ENCODE measurements around the gene DDAH1. TPM values are rescaled to one million over a fixed set of nuclear protein-coding genes. Genes with fewer than 3 reads are reported as not detected.

The DDAH1 gene
- total and polyA plus RNA-seq, 2 of the 8 experiments (the other 6 are each of a cell fraction or from before 2014, with no cell fraction given), result 22.8 to 54.5 TPM

DNA sequence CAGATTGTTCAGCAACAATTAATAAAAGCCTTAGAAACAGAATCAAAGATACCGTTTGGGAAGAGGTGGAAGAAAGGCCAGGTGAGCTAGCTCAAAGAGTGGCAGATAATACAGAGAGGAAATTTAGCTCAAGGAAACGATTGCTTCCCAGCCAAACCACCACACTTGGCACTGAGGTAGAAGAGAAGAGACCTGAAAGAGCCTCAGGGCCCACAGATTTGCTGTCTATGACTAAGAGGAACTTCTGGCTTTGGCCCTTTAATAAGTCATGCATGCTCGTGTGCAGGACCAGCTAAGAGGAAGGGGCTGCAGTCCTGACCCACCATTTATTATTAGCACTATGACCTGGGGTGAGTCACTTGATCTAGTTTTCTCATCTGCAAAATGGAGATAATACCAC, 115.7 kb downstream of the DDAH1 start (continued):
- TF ChIP-seq, protein P1, sequence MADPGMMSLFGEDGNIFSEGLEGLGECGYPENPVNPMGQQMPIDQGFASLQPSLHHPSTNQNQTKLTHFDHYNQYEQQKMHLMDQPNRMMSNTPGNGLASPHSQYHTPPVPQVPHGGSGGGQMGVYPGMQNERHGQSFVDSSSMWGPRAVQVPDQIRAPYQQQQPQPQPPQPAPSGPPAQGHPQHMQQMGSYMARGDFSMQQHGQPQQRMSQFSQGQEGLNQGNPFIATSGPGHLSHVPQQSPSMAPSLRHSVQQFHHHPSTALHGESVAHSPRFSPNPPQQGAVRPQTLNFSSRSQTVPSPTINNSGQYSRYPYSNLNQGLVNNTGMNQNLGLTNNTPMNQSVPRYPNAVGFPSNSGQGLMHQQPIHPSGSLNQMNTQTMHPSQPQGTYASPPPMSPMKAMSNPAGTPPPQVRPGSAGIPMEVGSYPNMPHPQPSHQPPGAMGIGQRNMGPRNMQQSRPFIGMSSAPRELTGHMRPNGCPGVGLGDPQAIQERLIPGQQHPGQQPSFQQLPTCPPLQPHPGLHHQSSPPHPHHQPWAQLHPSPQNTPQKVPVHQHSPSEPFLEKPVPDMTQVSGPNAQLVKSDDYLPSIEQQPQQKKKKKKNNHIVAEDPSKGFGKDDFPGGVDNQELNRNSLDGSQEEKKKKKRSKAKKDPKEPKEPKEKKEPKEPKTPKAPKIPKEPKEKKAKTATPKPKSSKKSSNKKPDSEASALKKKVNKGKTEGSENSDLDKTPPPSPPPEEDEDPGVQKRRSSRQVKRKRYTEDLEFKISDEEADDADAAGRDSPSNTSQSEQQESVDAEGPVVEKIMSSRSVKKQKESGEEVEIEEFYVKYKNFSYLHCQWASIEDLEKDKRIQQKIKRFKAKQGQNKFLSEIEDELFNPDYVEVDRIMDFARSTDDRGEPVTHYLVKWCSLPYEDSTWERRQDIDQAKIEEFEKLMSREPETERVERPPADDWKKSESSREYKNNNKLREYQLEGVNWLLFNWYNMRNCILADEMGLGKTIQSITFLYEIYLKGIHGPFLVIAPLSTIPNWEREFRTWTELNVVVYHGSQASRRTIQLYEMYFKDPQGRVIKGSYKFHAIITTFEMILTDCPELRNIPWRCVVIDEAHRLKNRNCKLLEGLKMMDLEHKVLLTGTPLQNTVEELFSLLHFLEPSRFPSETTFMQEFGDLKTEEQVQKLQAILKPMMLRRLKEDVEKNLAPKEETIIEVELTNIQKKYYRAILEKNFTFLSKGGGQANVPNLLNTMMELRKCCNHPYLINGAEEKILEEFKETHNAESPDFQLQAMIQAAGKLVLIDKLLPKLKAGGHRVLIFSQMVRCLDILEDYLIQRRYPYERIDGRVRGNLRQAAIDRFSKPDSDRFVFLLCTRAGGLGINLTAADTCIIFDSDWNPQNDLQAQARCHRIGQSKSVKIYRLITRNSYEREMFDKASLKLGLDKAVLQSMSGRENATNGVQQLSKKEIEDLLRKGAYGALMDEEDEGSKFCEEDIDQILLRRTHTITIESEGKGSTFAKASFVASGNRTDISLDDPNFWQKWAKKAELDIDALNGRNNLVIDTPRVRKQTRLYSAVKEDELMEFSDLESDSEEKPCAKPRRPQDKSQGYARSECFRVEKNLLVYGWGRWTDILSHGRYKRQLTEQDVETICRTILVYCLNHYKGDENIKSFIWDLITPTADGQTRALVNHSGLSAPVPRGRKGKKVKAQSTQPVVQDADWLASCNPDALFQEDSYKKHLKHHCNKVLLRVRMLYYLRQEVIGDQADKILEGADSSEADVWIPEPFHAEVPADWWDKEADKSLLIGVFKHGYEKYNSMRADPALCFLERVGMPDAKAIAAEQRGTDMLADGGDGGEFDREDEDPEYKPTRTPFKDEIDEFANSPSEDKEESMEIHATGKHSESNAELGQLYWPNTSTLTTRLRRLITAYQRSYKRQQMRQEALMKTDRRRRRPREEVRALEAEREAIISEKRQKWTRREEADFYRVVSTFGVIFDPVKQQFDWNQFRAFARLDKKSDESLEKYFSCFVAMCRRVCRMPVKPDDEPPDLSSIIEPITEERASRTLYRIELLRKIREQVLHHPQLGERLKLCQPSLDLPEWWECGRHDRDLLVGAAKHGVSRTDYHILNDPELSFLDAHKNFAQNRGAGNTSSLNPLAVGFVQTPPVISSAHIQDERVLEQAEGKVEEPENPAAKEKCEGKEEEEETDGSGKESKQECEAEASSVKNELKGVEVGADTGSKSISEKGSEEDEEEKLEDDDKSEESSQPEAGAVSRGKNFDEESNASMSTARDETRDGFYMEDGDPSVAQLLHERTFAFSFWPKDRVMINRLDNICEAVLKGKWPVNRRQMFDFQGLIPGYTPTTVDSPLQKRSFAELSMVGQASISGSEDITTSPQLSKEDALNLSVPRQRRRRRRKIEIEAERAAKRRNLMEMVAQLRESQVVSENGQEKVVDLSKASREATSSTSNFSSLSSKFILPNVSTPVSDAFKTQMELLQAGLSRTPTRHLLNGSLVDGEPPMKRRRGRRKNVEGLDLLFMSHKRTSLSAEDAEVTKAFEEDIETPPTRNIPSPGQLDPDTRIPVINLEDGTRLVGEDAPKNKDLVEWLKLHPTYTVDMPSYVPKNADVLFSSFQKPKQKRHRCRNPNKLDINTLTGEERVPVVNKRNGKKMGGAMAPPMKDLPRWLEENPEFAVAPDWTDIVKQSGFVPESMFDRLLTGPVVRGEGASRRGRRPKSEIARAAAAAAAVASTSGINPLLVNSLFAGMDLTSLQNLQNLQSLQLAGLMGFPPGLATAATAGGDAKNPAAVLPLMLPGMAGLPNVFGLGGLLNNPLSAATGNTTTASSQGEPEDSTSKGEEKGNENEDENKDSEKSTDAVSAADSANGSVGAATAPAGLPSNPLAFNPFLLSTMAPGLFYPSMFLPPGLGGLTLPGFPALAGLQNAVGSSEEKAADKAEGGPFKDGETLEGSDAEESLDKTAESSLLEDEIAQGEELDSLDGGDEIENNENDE (IDR thresholded peaks at IDR 0.05; ENCODE audit: insufficient replicate concordance, low read length), result no peak
- TF ChIP-seq, protein P2, sequence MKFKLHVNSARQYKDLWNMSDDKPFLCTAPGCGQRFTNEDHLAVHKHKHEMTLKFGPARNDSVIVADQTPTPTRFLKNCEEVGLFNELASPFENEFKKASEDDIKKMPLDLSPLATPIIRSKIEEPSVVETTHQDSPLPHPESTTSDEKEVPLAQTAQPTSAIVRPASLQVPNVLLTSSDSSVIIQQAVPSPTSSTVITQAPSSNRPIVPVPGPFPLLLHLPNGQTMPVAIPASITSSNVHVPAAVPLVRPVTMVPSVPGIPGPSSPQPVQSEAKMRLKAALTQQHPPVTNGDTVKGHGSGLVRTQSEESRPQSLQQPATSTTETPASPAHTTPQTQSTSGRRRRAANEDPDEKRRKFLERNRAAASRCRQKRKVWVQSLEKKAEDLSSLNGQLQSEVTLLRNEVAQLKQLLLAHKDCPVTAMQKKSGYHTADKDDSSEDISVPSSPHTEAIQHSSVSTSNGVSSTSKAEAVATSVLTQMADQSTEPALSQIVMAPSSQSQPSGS (IDR thresholded peaks at IDR 0.05; ENCODE audit: low read length), result no peak
- TF ChIP-seq POLR2AphosphoS5 (IDR thresholded peaks at IDR 0.05; ENCODE audit: low read depth, low read length) (no peak), SIRT6 (IDR thresholded peaks at IDR 0.05; ENCODE audit: low read length) (no peak), ZNF274 (IDR thresholded peaks at IDR 0.05; ENCODE audit: borderline replicate concordance, extremely low read depth, low read length) (no peak), TEAD4 (IDR thresholded peaks at IDR 0.05; ENCODE audit: low read depth, low read length) (no peak)
- TF ChIP-seq, protein P3, sequence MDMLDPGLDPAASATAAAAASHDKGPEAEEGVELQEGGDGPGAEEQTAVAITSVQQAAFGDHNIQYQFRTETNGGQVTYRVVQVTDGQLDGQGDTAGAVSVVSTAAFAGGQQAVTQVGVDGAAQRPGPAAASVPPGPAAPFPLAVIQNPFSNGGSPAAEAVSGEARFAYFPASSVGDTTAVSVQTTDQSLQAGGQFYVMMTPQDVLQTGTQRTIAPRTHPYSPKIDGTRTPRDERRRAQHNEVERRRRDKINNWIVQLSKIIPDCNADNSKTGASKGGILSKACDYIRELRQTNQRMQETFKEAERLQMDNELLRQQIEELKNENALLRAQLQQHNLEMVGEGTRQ (IDR thresholded peaks at IDR 0.05; ENCODE audit: low read length), result no peak
- TF ChIP-seq, protein P4, sequence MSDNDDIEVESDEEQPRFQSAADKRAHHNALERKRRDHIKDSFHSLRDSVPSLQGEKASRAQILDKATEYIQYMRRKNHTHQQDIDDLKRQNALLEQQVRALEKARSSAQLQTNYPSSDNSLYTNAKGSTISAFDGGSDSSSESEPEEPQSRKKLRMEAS (IDR thresholded peaks at IDR 0.05), result no peak
